Brain pericyte (primary cell): ENCODE data around the gene P2RX4.
"Not testable (repeated sequence)": the region's sequence is repeated elsewhere in the genome, so short reads cannot be mapped to it uniquely, and the experiment has no call there.

Experiments
- DNase-seq: peaks from one replicate; pipeline ENCODE4 v3.0.0-alpha.2; 2012; ENCODE audit warnings: low read depth, low spot score

The P2RX4 gene

GRCh38 chr12:121209624-121210572, at the start of gene P2RX4:
TSS of gene P2RX4 (plus strand) at chr12:121210129. CDS start at chr12:121210165, 36 bp downstream.
- DNase-seq = no peak

GRCh38 chr12:121162384-121162783, 47.5 kb upstream of the P2RX4 start:
- no peak for DNase-seq

DNA sequence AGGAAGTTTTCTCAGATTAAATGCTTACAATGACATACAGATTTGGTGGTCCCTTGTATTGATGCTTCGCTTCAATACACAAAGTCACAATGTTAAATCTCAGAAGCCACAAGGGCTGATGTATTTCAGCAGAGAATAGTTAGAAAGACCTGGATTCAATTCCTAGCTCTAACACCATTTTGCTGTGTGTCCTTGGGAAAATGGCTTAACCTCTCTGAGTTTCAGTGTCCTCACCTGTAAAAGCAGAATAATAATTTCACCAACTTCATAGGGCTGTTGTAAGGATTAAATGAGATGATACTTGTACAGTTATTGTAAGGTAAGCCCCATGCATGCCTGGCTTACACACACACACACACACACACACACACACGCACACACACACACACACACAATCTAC, 46.9 kb upstream of the P2RX4 start:
- DNase-seq = no peak

DNA sequence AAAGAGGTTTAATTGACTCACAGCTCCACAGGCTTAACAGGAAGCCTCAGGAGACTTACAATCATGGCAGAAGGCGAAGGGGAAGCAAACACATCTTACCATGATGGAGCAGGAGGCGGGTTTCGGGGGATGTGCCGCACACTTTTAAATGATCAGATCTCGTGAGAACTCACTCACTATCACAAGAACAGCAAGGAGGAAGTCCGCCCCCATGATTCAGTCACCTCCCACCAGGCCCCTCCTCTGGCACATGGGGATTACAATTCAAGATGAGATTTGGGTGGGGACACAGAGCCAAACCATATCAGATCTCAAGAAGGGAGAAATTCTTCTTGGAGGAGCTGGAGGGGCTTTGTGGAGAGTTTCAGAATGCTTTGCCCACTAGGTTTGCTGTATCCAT, 45.1 kb upstream of the P2RX4 start:
- not testable (repeated sequence) for DNase-seq

DNA sequence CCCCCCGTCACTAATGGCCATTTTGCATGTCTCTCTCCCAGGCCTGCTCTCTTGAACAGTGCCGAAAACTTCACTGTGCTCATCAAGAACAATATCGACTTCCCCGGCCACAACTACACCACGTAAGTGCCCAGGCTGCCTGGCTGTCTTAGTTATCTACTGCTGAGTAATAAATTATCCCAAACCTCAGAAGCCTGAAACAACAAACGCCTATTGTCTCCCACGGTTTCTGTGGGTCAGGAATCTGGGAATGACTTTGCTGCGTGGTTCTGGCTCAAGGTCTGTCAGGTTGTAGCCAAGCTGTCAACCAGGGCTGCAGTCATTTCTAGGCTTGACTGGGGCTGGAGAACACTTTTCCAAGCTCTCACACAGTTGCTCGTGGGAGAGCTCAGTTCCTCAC, 44.6 kb upstream of the P2RX4 start:
- DNase-seq = no peak

- no peak for DNase-seq
These were observed 43.6 kb upstream of the P2RX4 start for GRCh38 chr12:121166356-121166755.

DNA sequence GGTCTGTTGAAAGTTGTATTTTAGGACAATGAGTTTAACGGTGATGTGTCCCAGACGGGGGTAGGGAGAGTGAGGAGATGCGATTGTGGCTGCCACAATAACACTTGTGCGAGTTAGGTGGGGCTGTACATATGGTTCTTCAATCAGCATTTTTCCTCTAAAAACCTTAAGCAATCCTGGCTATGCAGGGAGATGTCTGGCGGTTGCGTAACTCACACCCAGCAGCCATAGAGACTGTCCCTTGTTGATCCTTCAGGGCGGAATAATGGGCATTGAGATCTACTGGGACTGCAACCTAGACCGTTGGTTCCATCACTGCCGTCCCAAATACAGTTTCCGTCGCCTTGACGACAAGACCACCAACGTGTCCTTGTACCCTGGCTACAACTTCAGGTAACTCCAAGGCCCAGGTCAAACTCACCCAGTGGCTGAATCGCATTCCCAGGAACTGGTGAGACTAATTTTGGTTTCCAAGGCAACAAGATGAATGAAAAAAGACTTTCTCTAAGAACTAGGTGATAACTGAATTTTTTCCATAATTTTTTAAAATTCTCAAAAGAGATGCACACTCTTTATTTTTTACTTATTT, 42.6 kb upstream of the P2RX4 start:
- no peak for DNase-seq

DNA sequence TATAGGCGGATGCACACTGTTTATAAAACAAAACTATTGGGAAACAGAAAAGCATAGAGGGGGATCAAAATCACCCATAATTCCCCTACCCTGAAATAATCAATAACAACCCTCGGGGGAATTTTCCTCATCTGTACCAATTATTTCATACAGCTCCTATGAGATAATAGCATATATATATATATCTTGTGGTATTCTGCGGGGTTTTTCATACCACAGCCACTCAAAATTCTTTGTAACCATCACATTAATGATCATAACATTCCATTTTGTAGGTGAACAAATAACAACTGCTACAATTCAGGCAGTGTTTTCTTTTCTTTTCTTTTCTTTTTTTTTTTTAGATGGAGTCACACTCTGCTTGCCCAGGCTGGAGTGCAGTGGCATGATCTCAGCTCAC, 42.0 kb upstream of the P2RX4 start:
- no peak for DNase-seq

- DNase-seq = no peak
These were observed 39.8 kb upstream of the P2RX4 start for GRCh38 chr12:121170151-121170550.

- DNase-seq = no peak
These were observed 39.2 kb upstream of the P2RX4 start for GRCh38 chr12:121170611-121171260.

DNA sequence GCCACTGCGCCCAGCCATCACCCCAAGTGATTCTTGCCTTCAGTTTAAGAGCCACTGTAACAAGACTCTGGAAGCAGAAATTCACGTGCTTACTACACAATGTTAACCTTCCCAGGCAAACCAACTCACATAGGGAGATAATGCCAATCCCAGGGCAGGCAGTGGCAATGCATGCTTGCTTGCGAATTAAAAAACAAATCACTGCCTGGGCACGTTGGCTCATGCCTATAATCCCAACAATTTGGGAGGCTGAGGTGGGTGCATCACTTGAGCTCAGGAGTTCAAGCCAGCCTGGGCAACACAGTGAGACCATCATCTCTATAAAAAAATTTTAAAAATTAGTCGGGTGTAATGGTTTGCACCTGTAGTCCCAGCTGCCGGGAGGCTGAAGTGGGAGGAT, 37.8 kb upstream of the P2RX4 start:
- DNase-seq = no peak

DNA sequence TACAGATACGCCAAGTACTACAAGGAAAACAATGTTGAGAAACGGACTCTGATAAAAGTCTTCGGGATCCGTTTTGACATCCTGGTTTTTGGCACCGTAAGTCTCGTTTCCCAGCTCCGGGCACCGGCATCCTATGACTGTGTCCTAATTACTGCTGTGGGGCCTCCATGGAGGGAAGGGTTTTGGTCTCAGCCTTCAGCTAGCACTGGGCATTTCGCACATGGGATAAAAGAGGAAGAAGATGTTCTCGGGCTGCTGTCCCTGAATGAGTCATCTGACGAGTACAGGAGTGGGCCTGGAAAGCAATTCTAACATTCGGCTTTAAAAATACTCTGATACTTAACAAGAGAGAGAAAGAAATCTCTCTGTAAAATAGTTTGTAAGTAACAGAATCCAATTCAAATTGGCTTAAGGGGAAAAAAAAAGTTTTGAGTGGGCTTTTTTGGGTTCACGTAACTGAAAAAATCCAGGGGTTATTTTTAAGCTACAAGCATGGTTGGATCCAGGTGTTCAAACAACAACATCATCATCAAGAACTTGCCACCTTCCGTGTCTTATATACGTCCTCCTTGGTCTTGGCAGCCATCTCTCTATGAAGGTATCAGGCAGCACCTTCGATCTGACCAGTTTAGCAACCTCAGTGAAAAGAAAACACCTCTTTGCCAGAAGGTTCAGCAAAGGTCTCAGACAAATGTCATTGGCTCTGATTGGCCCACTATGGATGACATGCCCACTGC, 34.4 kb upstream of the P2RX4 start:
- DNase-seq = no peak

DNA sequence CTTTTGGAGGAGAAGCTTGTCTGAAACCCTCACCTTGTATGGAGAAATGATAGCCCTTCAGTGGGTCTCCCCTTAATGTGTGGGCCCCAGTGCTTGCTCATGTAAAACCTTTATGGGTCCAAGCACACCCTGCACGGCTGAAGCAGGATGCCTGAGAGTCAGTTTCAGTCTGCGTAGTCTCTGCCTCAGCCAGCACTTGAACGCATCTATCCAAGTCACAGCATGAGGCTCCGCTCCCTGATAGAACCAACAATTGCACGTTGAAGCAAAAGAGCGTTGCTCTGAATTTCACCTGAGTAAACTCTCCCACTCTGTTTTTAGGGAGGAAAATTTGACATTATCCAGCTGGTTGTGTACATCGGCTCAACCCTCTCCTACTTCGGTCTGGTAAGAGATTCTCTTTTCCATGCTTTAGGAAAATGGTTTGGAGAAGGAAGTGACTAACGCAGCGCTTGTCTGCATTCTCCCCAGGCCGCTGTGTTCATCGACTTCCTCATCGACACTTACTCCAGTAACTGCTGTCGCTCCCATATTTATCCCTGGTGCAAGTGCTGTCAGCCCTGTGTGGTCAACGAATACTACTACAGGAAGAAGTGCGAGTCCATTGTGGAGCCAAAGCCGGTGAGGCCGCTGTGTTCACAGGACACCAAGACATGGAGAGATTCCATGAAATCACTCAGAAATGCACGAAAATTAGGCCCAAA, 33.0 kb upstream of the P2RX4 start:
- no peak for DNase-seq

GRCh38 chr12:121181181-121181580, 28.7 kb upstream of the P2RX4 start:
- no peak for DNase-seq

DNA sequence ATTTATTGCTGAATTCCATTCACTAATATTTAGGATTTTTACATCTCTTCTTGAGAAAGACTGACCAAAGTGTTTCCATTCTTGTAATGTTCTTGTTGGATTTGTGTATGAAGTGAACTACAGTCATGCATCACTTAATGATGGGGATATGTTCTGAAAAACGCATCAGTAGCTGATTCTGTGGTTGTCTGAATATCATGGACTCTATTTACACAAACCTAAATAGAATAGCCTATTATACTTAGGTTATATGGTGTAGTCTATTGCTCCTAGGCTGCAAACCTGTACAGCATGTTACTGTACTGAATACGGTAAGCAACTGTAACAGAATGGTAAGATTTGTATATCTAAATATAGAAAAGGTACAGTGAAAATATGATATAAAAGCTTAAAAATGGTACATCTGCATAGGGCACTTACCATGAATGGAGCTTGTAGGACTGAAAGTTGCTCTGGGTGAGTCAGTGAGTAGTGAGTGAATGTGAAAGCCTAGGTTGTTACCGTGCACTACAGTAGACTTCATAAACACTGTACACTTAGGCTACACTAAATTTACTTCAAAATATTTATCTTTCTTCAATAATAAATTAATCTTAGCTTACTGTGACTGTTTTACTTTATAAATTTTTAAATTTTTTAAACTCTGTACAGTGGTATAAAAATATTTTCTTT, 27.6 kb upstream of the P2RX4 start:
- DNase-seq = no peak

DNA sequence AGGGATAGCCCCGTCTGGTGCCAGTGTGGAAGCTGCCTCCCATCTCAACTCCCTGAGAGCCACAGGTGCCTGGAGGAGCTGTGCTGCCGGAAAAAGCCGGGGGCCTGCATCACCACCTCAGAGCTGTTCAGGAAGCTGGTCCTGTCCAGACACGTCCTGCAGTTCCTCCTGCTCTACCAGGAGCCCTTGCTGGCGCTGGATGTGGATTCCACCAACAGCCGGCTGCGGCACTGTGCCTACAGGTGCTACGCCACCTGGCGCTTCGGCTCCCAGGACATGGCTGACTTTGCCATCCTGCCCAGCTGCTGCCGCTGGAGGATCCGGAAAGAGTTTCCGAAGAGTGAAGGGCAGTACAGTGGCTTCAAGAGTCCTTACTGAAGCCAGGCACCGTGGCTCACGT, 25.5 kb upstream of the P2RX4 start:
- no peak for DNase-seq

GRCh38 chr12:121184984-121185889, 24.7 kb upstream of the P2RX4 start:
- no peak for DNase-seq

DNA sequence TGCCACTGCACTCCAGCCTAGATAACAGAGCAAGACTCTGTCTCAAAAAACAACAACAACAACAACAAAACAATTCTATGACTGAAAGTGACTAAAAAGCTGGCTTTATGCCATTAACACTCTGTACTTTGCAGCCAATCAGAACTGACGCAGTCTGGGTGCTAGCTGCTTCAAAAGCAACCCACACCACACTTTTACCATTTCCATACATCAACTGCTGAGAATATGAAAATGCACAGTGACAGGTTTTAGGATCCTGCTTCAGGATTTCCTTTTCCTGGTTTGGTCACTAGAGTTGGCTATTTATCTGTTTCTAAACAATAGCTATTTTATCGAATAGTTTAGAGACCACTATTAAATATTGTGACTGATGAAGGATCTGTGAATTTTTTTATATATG, 23.1 kb upstream of the P2RX4 start:
- no peak for DNase-seq

DNA sequence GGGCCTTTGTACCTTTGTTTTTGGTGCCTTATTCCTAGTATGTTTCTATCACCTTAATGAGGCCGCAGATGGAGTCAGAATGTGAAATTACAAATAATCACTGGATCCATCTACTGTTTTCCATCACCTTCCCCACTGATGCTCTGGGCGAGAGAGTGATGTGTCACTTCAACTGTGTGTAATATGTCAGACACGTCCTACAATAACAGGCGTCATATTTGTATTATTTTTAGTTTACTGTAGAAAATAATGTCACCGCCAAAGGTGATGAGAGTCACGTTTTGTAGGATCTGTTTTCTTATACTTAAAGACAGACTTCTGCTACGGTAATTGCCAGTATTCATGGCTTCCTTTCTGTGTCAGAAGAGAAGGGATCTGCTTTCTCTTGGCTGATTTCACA, 22.4 kb upstream of the P2RX4 start:
- no peak for DNase-seq

GRCh38 chr12:121188227-121188626, 21.7 kb upstream of the P2RX4 start:
- DNase-seq = no peak
